Measurements from ENCODE around the gene VPS51. TPM values are rescaled to one million over a fixed set of nuclear protein-coding genes. Genes with fewer than 3 reads are reported as not detected.
A peak's percentile ranks its signal among the peaks of the same experiment; 100 is the strongest.

The VPS51 gene
- 94.9 TPM for total RNA-seq
- long read RNA-seq, transcript VPS51-201 (10 exons, 2,714 nt): major isoform, 107 of 187 reads
- long read RNA-seq, partial matches to known transcripts: 57 of 187 reads
- long read RNA-seq, other reads (novel, unspliced or antisense): 21 of 187 reads

- Histone ChIP-seq H3K27ac (peak within 1 kb of the TSS; percentile 93), H3K27me3 (ENCODE audit: low read depth) (no peaks in the 10 kb centered on the region), H3K36me3 (peaks cover 17% of the 10 kb centered on the region), H3K4me3 (peak within 1 kb of the TSS; percentile 85), H3K4me1 (peaks cover 21% of the 10 kb centered on the region), H3K9me3 (no peaks in the 10 kb centered on the region)
- intact Hi-C loops (cut with DNase I): no loop called here
- ATAC-seq: peak; percentile 97
- DNase-seq: peak; percentile 95
- no peak for TF ChIP-seq CTCF (IDR thresholded peaks at IDR 0.05)
These were observed at the start of gene VPS51 for GRCh38 chr11:65095974-65096806. Gene VPS51 (plus strand): TSS chr11:65096214. CDS start chr11:65096251, 37 bp downstream.

GRCh38 chr11:65047581-65048422, 48.2 kb upstream of the VPS51 start:
- no peaks in the 10 kb centered on the region for H3K27me3 ChIP-seq (ENCODE audit: low read depth)
- peak; percentile 59 for DNase-seq
- no peak for TF ChIP-seq CTCF (IDR thresholded peaks at IDR 0.05)
- peak overlapping the region; percentile 58 for H3K27ac ChIP-seq
- no peaks in the 10 kb centered on the region for H3K9me3 ChIP-seq
- ATAC-seq: peak; percentile 6 to 48
- H3K4me3 ChIP-seq: peak overlapping the region; percentile 61
- H3K36me3 ChIP-seq: peaks cover 24% of the 10 kb centered on the region
- intact Hi-C loops (cut with DNase I): no loop called here
- peaks cover 34% of the 10 kb centered on the region for H3K4me1 ChIP-seq

- DNase-seq (no peak), ATAC-seq (no peak)
- Histone ChIP-seq H3K27ac (no peak overlapping the region), H3K4me3 (no peak overlapping the region), H3K4me1 (peaks cover 15% of the 10 kb centered on the region), H3K27me3 (ENCODE audit: low read depth) (no peaks in the 10 kb centered on the region), H3K36me3 (no peaks in the 10 kb centered on the region), H3K9me3 (no peaks in the 10 kb centered on the region)
- no peak for TF ChIP-seq CTCF (IDR thresholded peaks at IDR 0.05)
- intact Hi-C loops (cut with DNase I): no loop called here
These were observed 44.6 kb upstream of the VPS51 start for GRCh38 chr11:65051398-65051858.

- intact Hi-C loops (cut with DNase I): no loop called here
- H3K27ac ChIP-seq: no peak overlapping the region
- no peak for DNase-seq
- H3K36me3 ChIP-seq: no peaks in the 10 kb centered on the region
- H3K4me3 ChIP-seq: no peak overlapping the region
- no peaks in the 10 kb centered on the region for H3K27me3 ChIP-seq (ENCODE audit: low read depth)
- TF ChIP-seq CTCF (IDR thresholded peaks at IDR 0.05): no peak
- no peaks in the 10 kb centered on the region for H3K9me3 ChIP-seq
- ATAC-seq: no peak
- H3K4me1 ChIP-seq: no peaks in the 10 kb centered on the region
These were observed 42.0 kb upstream of the VPS51 start for GRCh38 chr11:65053827-65054508.

GRCh38 chr11:65055538-65055937, 40.5 kb upstream of the VPS51 start:
- intact Hi-C loops (cut with DNase I): no loop called here
- H3K4me3 ChIP-seq: no peak overlapping the region
- no peaks in the 10 kb centered on the region for H3K36me3 ChIP-seq
- DNase-seq (no peak), ATAC-seq (no peak)
- no peaks in the 10 kb centered on the region for H3K9me3 ChIP-seq
- no peaks in the 10 kb centered on the region for H3K4me1 ChIP-seq
- no peak overlapping the region for H3K27ac ChIP-seq
- TF ChIP-seq CTCF (IDR thresholded peaks at IDR 0.05): no peak
- H3K27me3 ChIP-seq (ENCODE audit: low read depth): no peaks in the 10 kb centered on the region

Measured in lower lobe of right lung (tissue), 2 donors.